Measurements from ENCODE around the gene SLC25A45.
A peak's percentile ranks its signal among the peaks of the same experiment; 100 is the strongest.

Gene SLC25A45

DNA sequence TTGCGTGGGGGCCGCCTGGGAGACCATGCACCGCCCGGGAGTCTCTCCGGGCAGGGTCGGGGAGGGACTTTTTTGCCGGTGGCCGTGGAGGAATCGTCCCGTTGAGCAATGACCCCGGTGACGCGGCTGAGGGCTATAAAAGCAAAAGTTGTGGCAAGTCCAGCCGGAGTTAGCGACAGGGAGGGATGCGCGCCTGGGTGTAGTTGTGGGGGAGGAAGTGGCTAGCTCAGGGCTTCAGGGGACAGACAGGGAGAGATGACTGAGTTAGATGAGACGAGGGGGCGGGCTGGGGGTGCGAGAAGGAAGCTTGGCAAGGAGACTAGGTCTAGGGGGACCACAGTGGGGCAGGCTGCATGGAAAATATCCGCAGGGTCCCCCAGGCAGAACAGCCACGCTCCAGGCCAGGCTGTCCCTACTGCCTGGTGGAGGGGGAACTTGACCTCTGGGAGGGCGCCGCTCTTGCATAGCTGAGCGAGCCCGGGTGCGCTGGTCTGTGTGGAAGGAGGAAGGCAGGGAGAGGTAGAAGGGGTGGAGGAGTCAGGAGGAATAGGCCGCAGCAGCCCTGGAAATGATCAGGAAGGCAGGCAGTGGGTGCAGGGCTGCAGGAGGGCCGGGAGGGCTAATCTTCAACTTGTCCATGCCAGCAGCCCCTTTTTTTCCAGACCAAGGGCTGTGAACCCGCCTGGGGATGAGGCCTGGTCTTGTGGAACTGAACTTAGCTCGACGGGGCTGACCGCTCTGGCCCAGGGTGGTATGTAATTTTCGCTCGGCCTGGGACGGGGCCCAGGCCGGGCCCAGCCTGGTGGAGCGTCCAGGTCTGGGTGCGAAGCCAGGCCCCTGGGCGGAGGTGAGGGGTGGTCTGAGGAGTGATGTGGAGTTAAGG lies 40.4 kb upstream of the SLC25A45 start, which contains the start of gene NEAT1:
Gene NEAT1, plus strand, starts transcription at position 166 of the 883 bp plus-strand sequence.
- TF ChIP-seq, protein P1, sequence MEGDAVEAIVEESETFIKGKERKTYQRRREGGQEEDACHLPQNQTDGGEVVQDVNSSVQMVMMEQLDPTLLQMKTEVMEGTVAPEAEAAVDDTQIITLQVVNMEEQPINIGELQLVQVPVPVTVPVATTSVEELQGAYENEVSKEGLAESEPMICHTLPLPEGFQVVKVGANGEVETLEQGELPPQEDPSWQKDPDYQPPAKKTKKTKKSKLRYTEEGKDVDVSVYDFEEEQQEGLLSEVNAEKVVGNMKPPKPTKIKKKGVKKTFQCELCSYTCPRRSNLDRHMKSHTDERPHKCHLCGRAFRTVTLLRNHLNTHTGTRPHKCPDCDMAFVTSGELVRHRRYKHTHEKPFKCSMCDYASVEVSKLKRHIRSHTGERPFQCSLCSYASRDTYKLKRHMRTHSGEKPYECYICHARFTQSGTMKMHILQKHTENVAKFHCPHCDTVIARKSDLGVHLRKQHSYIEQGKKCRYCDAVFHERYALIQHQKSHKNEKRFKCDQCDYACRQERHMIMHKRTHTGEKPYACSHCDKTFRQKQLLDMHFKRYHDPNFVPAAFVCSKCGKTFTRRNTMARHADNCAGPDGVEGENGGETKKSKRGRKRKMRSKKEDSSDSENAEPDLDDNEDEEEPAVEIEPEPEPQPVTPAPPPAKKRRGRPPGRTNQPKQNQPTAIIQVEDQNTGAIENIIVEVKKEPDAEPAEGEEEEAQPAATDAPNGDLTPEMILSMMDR (IDR thresholded peaks at IDR 0.05): no peak
- peaks cover 14% of the 10 kb centered on the region for H3K4me1 ChIP-seq
- peaks cover 54% of the 10 kb centered on the region for H3K79me2 ChIP-seq
- H2AFZ ChIP-seq: peak within 1 kb of the TSS; percentile 74
- peaks cover 29% of the 10 kb centered on the region for H3K36me3 ChIP-seq (ENCODE audit: control insufficient read depth, insufficient read depth, low read length)
- peak within 1 kb of the TSS; percentile 100 for H3K27ac ChIP-seq
- H3K9me3 ChIP-seq (ENCODE audit: control insufficient read depth, low read length): no peaks in the 10 kb centered on the region
- H3K27me3 ChIP-seq (ENCODE audit: control insufficient read depth, insufficient read depth, low read length): no peaks in the 10 kb centered on the region
- H3K4me3 ChIP-seq (ENCODE audit: low read depth, low read length): peak within 1 kb of the TSS; percentile 93
- H3K9ac ChIP-seq: peak within 1 kb of the TSS; percentile 100
- peak within 1 kb of the TSS; percentile 81 for H3K4me2 ChIP-seq (ENCODE audit: low read length)

DNA sequence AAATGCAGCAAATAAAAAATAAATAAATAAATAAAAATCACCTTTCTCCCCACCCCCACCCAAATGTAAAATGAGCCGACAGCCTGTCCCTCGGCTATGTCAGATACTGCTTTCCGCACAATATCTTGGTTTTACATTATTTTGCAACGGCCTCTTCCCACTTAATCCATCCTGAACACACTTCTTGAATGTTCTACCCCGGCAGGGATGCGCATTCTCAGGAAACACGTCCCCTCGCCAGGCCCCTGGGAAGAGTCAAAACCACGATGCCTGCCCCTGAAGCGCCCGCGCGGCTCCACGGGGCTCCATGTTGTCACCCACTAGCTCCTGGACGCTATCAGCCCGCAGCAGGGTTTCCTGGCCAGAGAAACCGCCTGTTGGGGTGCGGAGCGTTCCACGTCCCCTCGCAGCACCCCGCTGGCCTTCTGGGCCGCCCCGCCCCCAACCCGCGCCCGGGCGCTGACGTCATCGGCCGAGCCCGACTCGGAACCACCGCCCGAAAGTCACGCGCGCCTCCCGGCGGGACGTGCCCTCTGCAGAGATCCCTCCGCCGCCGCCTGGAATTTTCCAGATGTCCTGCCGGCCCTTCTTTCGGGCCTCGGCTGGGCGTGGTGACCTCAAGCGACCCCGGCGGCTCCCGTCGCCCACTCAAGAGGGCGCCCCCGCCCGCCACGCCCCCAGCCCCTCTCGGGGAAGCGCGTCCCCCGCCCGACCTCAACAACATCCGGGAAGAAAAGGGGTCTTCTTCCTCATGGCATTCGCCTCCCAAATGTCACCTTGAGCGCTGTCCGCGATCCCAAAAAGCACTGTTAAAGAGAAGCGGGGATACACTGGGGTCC lies 39.6 kb upstream of the SLC25A45 start:
- peak overlapping the region; percentile 100 for H3K9ac ChIP-seq
- peaks cover 49% of the 10 kb centered on the region for H3K79me2 ChIP-seq
- H3K4me1 ChIP-seq: peaks cover 17% of the 10 kb centered on the region
- H3K27me3 ChIP-seq (ENCODE audit: control insufficient read depth, insufficient read depth, low read length): no peaks in the 10 kb centered on the region
- peak overlapping the region; percentile 74 for H2AFZ ChIP-seq
- TF ChIP-seq, protein P1 (IDR thresholded peaks at IDR 0.05): no peak
- peak overlapping the region; percentile 93 for H3K4me3 ChIP-seq (ENCODE audit: low read depth, low read length)
- H3K9me3 ChIP-seq (ENCODE audit: control insufficient read depth, low read length): no peaks in the 10 kb centered on the region
- peak overlapping the region; percentile 100 for H3K27ac ChIP-seq
- H3K36me3 ChIP-seq (ENCODE audit: control insufficient read depth, insufficient read depth, low read length): peaks cover 29% of the 10 kb centered on the region
- peak overlapping the region; percentile 81 for H3K4me2 ChIP-seq (ENCODE audit: low read length)

DNA sequence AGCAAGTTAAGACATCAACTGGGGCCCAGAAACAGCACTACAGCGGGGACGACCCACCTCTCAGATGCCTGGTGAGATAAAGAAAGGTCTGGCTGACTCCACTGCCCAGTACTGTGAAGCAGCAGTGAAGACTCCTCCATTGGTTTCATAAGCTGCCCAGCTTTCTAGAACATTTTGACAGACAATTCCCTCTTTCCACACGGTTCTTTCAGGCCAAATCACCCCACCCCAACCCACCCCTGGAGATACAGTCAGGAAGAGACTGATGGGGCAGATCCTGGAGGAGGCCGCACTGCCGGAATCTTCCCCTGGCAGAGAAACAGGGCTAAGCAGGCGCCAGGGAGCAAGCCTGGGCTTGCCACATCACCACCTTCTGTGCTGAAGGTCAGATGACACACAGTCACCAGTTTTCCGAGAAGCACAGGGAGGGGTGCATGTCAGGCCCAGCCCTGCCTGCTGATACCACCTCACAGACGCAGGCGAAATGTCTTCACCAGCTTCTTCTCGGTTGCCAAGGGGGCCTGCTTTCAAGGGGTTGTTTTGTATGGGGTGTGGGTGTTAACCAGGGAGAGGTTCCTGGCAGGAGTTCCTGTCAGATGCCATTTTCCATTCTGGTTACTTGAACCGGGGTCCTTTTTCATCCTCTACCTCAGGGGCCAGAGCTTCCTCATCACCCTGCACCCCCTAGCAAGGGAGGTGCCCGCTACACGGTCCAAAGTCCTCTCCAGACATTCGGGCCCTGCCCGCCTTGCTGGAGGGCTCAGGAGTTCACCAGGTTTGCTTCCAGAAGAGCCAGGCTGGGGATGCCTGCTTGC lies 38.7 kb upstream of the SLC25A45 start:
- Histone ChIP-seq H3K27ac (peak overlapping the region; percentile 100), H3K9me3 (ENCODE audit: control insufficient read depth, low read length) (no peaks in the 10 kb centered on the region), H3K4me2 (ENCODE audit: low read length) (peak overlapping the region; percentile 81), H3K36me3 (ENCODE audit: control insufficient read depth, insufficient read depth, low read length) (peaks cover 22% of the 10 kb centered on the region), H2AFZ (no peak overlapping the region), H3K9ac (peak overlapping the region; percentile 85), H3K4me3 (ENCODE audit: low read depth, low read length) (peak overlapping the region; percentile 93), H3K27me3 (ENCODE audit: control insufficient read depth, insufficient read depth, low read length) (no peaks in the 10 kb centered on the region), H3K79me2 (peaks cover 49% of the 10 kb centered on the region), H3K4me1 (peaks cover 23% of the 10 kb centered on the region)
- TF ChIP-seq, protein P1 (IDR thresholded peaks at IDR 0.05): no peak

DNA sequence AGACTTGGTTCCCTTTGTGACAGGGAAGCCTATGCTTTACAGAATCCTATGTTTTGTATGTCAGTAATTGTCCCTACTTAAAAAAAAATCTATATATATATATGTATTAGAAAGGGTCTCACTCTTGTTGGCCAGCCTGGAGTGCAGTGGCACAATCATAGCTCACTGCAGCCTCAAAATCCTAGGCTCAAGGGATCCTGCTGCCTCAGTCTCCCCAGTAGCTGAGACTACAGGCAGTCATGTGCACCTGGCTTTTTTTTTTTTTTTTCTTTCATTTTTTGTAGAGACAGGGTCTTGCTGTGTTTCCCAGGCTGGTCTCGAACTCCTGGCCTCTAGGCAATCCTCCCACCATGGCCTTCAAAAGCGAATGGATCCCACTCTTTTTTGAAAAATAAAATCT lies 38.1 kb upstream of the SLC25A45 start:
- TF ChIP-seq, protein P1 (IDR thresholded peaks at IDR 0.05): no peak
- Histone ChIP-seq H3K4me1 (peaks cover 27% of the 10 kb centered on the region), H3K4me3 (ENCODE audit: low read depth, low read length) (peak overlapping the region; percentile 93), H3K36me3 (ENCODE audit: control insufficient read depth, insufficient read depth, low read length) (peaks cover 17% of the 10 kb centered on the region), H3K9me3 (ENCODE audit: control insufficient read depth, low read length) (no peaks in the 10 kb centered on the region), H3K9ac (peak overlapping the region; percentile 84), H3K27me3 (ENCODE audit: control insufficient read depth, insufficient read depth, low read length) (no peaks in the 10 kb centered on the region), H3K4me2 (ENCODE audit: low read length) (peak overlapping the region; percentile 81), H2AFZ (no peak overlapping the region), H3K79me2 (peaks cover 48% of the 10 kb centered on the region), H3K27ac (peak overlapping the region; percentile 100)
